Gastrocnemius medialis (tissue), 4 donors: ENCODE results near the gene IRF2BP2. TPM values are rescaled to one million over a fixed set of nuclear protein-coding genes. Genes with fewer than 3 reads are reported as not detected.
A peak's percentile ranks its signal among the peaks of the same experiment; 100 is the strongest.

ENCODE experiments used
- ATAC-seq, 2 donors: fragments of 150-250 bp; one replicate each; pipeline ENCODE4 v1.9.1; 2016
- DNase-seq, 2 donors: peaks; one replicate each; pipeline ENCODE4 v3.0.0-alpha.2; 2019
- H3K27ac ChIP-seq, 4 donors: fragments of 200-600 bp; sonication (generic); 1 replicate in 1 of 4; 2 replicates in 3 of 4; pipeline ENCODE4 v1.5.1; 2016 to 2018; ENCODE audit warnings: mild to moderate bottlenecking in 2 of 4, moderate library complexity in 1 of 4
- H3K27me3 ChIP-seq, 3 donors: fragments of 200-600 bp; sonication (generic) in 2 of 3; 1 replicate in 1 of 3; 2 replicates in 2 of 3; pipeline versions ENCODE4 v1.5.1 to v1.6.0; 2016 to 2019; ENCODE audit warnings: mild to moderate bottlenecking in 1 of 3, moderate library complexity in 1 of 3
- H3K36me3 ChIP-seq, 2 donors: fragments of 200-600 bp; sonication (generic) in 1 of 2; one replicate each; pipeline ENCODE4 v1.5.1; 2017 to 2018
- H3K4me1 ChIP-seq, 2 donors: fragments of 200-600 bp; sonication (generic) in 1 of 2; one replicate each; pipeline ENCODE4 v1.5.1; 2016 to 2017; ENCODE audit warnings: mild to moderate bottlenecking in 2 of 2
- H3K4me3 ChIP-seq, 4 donors: fragments of 200-600 bp; sonication (generic) in 3 of 4; 1 replicate in 1 of 4; 2 replicates in 3 of 4; pipeline ENCODE4 v1.5.1; 2016 to 2019; ENCODE audit warnings: mild to moderate bottlenecking in 2 of 4
- H3K9me3 ChIP-seq, 3 donors: fragments of 200-600 bp; sonication (generic) in 2 of 3; 1 replicate in 1 of 3; 2 replicates in 2 of 3; pipeline ENCODE4 v1.5.1; 2016 to 2019
- CTCF ChIP-seq, 5 experiments: fragments of 450-650 bp in 3 of 5; fragments of 200-600 bp in 2 of 5; sonication (generic) in 2 of 5; IDR thresholded peaks in 4 of 5; conservative IDR thresholded peaks in 1 of 5; 1 replicate in 4 of 5; 2 replicates in 1 of 5; pipeline ENCODE4 v1.5.1; 2016 to 2019; ENCODE audit warnings: antibody characterized with exemption in 5 of 5, mild to moderate bottlenecking in 3 of 5, moderate library complexity in 3 of 5
- POLR2A ChIP-seq, 2 donors: fragments of 450-650 bp; IDR thresholded peaks; one replicate each; pipeline ENCODE4 v1.6.1; 2017; ENCODE audit warnings: antibody characterized with exemption in 2 of 2, mild to moderate bottlenecking in 2 of 2, moderate library complexity in 2 of 2
- in situ Hi-C, 4 donors: fragments of 200-750 bp; cut with MboI; loops; one replicate each; pipeline versions ENCODE4 v1.15.0 to v1.8.0; 2017; ENCODE audit warnings: low sequenced_read_pairs in 4 of 4
- intact Hi-C: fragments of 100-400 bp; cut with DNase I; formaldehyde crosslinking; loops from one replicate; pipeline ENCODE4 v1.15.1; 2023; ENCODE audit warnings: low total_unique reads
- total RNA-seq, 4 donors: library from RNA; depleted of rRNA; stranded (reverse); fragments of >200 nt; gene quantifications; one replicate each; pipeline versions ENCODE4 v1.1.0 to v1.2.3, GENCODE V29; 2016

Gene IRF2BP2
- total RNA-seq, 4 donors from 2014 or later: 32.2 to 92.0 (median 52.2) TPM

- intact Hi-C loops (no loop called here), in situ Hi-C loops (no loop called here)
- Histone ChIP-seq H3K4me3 (no peak overlapping the region), H3K27me3 (no peaks in the 10 kb centered on the region), H3K36me3 (no peaks in the 10 kb centered on the region), H3K27ac (no peak overlapping the region), H3K9me3 (no peaks in the 10 kb centered on the region), H3K4me1 (peaks cover 30 to 36% of the 10 kb centered on the region in 2 donors)
- ATAC-seq: no peak
- no peak for DNase-seq
- TF ChIP-seq CTCF (IDR thresholded peaks at IDR 0.05 in 4 of 5, conservative IDR thresholded peaks at IDR 0.05 in 1 of 5): no peak
- TF ChIP-seq POLR2A (IDR thresholded peaks at IDR 0.05): no peak
These were observed 31.2 kb downstream of the IRF2BP2 start for GRCh38 chr1:234578735-234579134.

- Histone ChIP-seq H3K4me3 (no peak overlapping the region), H3K9me3 (no peaks in the 10 kb centered on the region), H3K36me3 (no peaks in the 10 kb centered on the region), H3K4me1 (peaks cover 29 to 36% of the 10 kb centered on the region in 2 donors), H3K27ac (no peak overlapping the region), H3K27me3 (no peaks in the 10 kb centered on the region)
- intact Hi-C loops: no loop called here
- in situ Hi-C loops: no loop called here
- ATAC-seq (no peak), DNase-seq (no peak)
- TF ChIP-seq CTCF (IDR thresholded peaks at IDR 0.05 in 4 of 5, conservative IDR thresholded peaks at IDR 0.05 in 1 of 5): no peak
- no peak for TF ChIP-seq POLR2A (IDR thresholded peaks at IDR 0.05)
These were observed 31.9 kb downstream of the IRF2BP2 start for GRCh38 chr1:234578087-234578486.

- intact Hi-C loops: no loop called here
- H3K27ac ChIP-seq: peak overlapping the region in 3 of 4 donors; percentile 6 to 45 (median 39)
- DNase-seq (peak in 1 of 2 donors; percentile 62), ATAC-seq (peak; percentile 48 to 85)
- TF ChIP-seq POLR2A (IDR thresholded peaks at IDR 0.05): no peak
- TF ChIP-seq CTCF (IDR thresholded peaks at IDR 0.05 in 4 of 5, conservative IDR thresholded peaks at IDR 0.05 in 1 of 5): no peak
- H3K4me1 ChIP-seq: peaks cover 19 to 20% of the 10 kb centered on the region in 2 donors
- in situ Hi-C loops: no loop called here
- H3K4me3 ChIP-seq: no peak overlapping the region
- no peaks in the 10 kb centered on the region for H3K36me3 ChIP-seq
- H3K27me3 ChIP-seq: no peaks in the 10 kb centered on the region
- no peaks in the 10 kb centered on the region for H3K9me3 ChIP-seq
These were observed 36.2 kb downstream of the IRF2BP2 start for GRCh38 chr1:234573711-234574299.

GRCh38 chr1:234572966-234573365 is 37.0 kb downstream of the IRF2BP2 start:
- no peaks in the 10 kb centered on the region for H3K9me3 ChIP-seq
- peak overlapping the region in 3 of 4 donors; percentile 6 to 45 (median 39) for H3K27ac ChIP-seq
- H3K4me3 ChIP-seq: no peak overlapping the region
- H3K36me3 ChIP-seq: no peaks in the 10 kb centered on the region
- in situ Hi-C loops (no loop called here), intact Hi-C loops (no loop called here)
- DNase-seq (no peak), ATAC-seq (peak in 1 of 2 donors; percentile 12)
- TF ChIP-seq CTCF (IDR thresholded peaks at IDR 0.05 in 4 of 5, conservative IDR thresholded peaks at IDR 0.05 in 1 of 5) (no peak), POLR2A (IDR thresholded peaks at IDR 0.05) (no peak)
- peaks cover 19 to 20% of the 10 kb centered on the region in 2 donors for H3K4me1 ChIP-seq
- H3K27me3 ChIP-seq: no peaks in the 10 kb centered on the region

- intact Hi-C loops: no loop called here
- ATAC-seq (no peak), DNase-seq (no peak)
- Histone ChIP-seq H3K27ac (no peak overlapping the region), H3K4me3 (no peak overlapping the region), H3K27me3 (no peaks in the 10 kb centered on the region), H3K36me3 (no peaks in the 10 kb centered on the region), H3K9me3 (no peaks in the 10 kb centered on the region), H3K4me1 (peaks cover 19 to 20% of the 10 kb centered on the region in 2 donors)
- TF ChIP-seq CTCF (IDR thresholded peaks at IDR 0.05 in 4 of 5, conservative IDR thresholded peaks at IDR 0.05 in 1 of 5) (no peak), POLR2A (IDR thresholded peaks at IDR 0.05) (no peak)
- in situ Hi-C loops: no loop called here
These were observed 38.3 kb downstream of the IRF2BP2 start for GRCh38 chr1:234571702-234572101.
